ENCODE results near the gene DOCK7. TPM values are rescaled to one million over a fixed set of nuclear protein-coding genes. Genes with fewer than 3 reads are reported as not detected.
A peak's percentile ranks its signal among the peaks of the same experiment; 100 is the strongest.

Gene DOCK7
- total RNA-seq, 1 experiment from 2014 or later, result 70.1 TPM

DNA sequence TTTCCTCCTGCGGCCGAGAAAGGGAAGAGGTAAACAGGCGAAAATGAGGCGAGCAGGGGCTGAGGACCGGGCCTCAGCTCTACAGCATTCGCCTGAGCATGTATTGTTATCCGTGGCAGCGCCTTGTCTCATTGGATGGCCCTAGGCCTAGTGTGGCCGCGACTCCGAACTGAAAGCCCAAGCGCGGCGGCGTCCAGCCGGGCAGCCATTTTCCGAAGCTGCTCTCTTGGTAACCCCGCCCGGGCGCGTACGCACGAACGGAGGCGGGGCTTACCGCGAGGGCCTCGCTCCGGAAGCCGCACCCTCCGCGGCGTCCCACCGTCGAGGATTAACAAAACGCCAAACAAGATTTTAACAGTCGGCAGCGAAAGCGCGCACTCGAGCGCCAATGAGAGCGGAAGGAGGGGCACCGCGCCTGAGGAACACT lies 252.1 kb downstream of the DOCK7 start:
- DNase-seq, result no peak
- H3F3A ChIP-seq (ENCODE audit: low read length, unreplicated experiment), result no peaks in the 10 kb centered on the region
- H2AFZ ChIP-seq (ENCODE audit: low read length), result peak overlapping the region; percentile 71
- peak overlapping the region; percentile 79 for H3K4me3 ChIP-seq (ENCODE audit: low read length)
- ATAC-seq, result peak; percentile 74
- BruUV-seq (replicated peaks), result no TSS peak
- intact Hi-C loops (cut with micrococcal nuclease), result loop anchor here (5.0 kb wide), 2 partner anchors 61 to 311 kb away; no protein-coding TSS in a partner anchor
- H3K79me2 ChIP-seq (ENCODE audit: low read length), result peaks cover 48% of the 10 kb centered on the region
- peaks cover 6% of the 10 kb centered on the region; the same call in 1 of the 2 replicates for H3K36me3 ChIP-seq (ENCODE audit: low read depth, low read length)
- H3K4me1 ChIP-seq (ENCODE audit: insufficient read depth, low read length), result peaks cover 14% of the 10 kb centered on the region
- H3K4me2 ChIP-seq (ENCODE audit: low read length), result peak overlapping the region; percentile 84
- CTCF ChIA-PET, result interaction anchor here (0.5 to 1.0 kb wide), 3 partner anchors 230 to 669 kb away, joined by 3 to 5 read pairs (median 3); no protein-coding TSS in a partner anchor
- no peaks in the 10 kb centered on the region for H3K9me2 ChIP-seq (replicated peaks; ENCODE audit: low read length)
- H3K27ac ChIP-seq (ENCODE audit: low read length), result peak overlapping the region; percentile 99
- POLR2A ChIA-PET (ENCODE audit: unreplicated experiment), result interaction anchor here (0.6 kb wide), 4 partner anchors 32 to 1457 kb away, joined by 4 to 23 read pairs (median 4); no protein-coding TSS in a partner anchor
- H4K20me1 ChIP-seq (ENCODE audit: low read length), result peaks cover 30% of the 10 kb centered on the region
- H3K9ac ChIP-seq (ENCODE audit: low read length), result peak overlapping the region; percentile 98
- H3K27me3 ChIP-seq (ENCODE audit: low read length), result no peaks in the 10 kb centered on the region
- no peak for TF ChIP-seq CTCF (conservative IDR thresholded peaks at IDR 0.05; ENCODE audit: low read depth, low read length)
- no peak for TF ChIP-seq EZH2 (IDR thresholded peaks at IDR 0.05; ENCODE audit: low read length, unreplicated experiment)
- no peak for TF ChIP-seq EZH2phosphoT487 (IDR thresholded peaks at IDR 0.05; ENCODE audit: borderline replicate concordance, low read length)
- no peaks in the 10 kb centered on the region for H3K9me3 ChIP-seq (ENCODE audit: low read length)

- ChIA-PET CTCF (interaction anchor here (0.5 to 1.0 kb wide), 3 partner anchors 231 to 668 kb away, joined by 3 to 5 read pairs (median 3); no protein-coding TSS in a partner anchor), POLR2A (ENCODE audit: unreplicated experiment) (interaction anchor here (0.6 kb wide), 4 partner anchors 31 to 1458 kb away, joined by 4 to 23 read pairs (median 4); no protein-coding TSS in a partner anchor)
- no peaks in the 10 kb centered on the region for H3K9me3 ChIP-seq (ENCODE audit: low read length)
- H3K4me3 ChIP-seq (ENCODE audit: low read length), result peak overlapping the region; percentile 79
- TSS peak; percentile 91 for BruUV-seq (replicated peaks)
- peak overlapping the region; percentile 84 for H3K4me2 ChIP-seq (ENCODE audit: low read length)
- no peaks in the 10 kb centered on the region for H3F3A ChIP-seq (ENCODE audit: low read length, unreplicated experiment)
- H3K36me3 ChIP-seq (ENCODE audit: low read depth, low read length), result peaks cover under 1% of the 10 kb centered on the region; the same call in 1 of the 2 replicates
- H3K79me2 ChIP-seq (ENCODE audit: low read length), result peaks cover 42% of the 10 kb centered on the region
- peak overlapping the region; percentile 99 for H3K27ac ChIP-seq (ENCODE audit: low read length)
- intact Hi-C loops (cut with micrococcal nuclease), result loop anchor here (5.0 kb wide), 2 partner anchors 62 to 312 kb away; no protein-coding TSS in a partner anchor
- no peaks in the 10 kb centered on the region for H3K9me2 ChIP-seq (replicated peaks; ENCODE audit: low read length)
- TF ChIP-seq CTCF (conservative IDR thresholded peaks at IDR 0.05; ENCODE audit: low read depth, low read length) (no peak), EZH2 (IDR thresholded peaks at IDR 0.05; ENCODE audit: low read length, unreplicated experiment) (no peak), EZH2phosphoT487 (IDR thresholded peaks at IDR 0.05; ENCODE audit: borderline replicate concordance, low read length) (no peak)
- peak overlapping the region; percentile 98 for H3K9ac ChIP-seq (ENCODE audit: low read length)
- no peaks in the 10 kb centered on the region for H3K27me3 ChIP-seq (ENCODE audit: low read length)
- ATAC-seq (peak; percentile 0; the same call in 1 of the 2 replicates), DNase-seq (no peak)
- H3K4me1 ChIP-seq (ENCODE audit: insufficient read depth, low read length), result peaks cover 14% of the 10 kb centered on the region
- peaks cover 24% of the 10 kb centered on the region for H4K20me1 ChIP-seq (ENCODE audit: low read length)
- peak overlapping the region; percentile 71 for H2AFZ ChIP-seq (ENCODE audit: low read length)
Measured at GRCh38 chr1:62435231-62436038, 252.8 kb downstream of the DOCK7 start.
